ENCODE results near the gene ATP6V1B1.

ATP6V1B1 gene

DNA sequence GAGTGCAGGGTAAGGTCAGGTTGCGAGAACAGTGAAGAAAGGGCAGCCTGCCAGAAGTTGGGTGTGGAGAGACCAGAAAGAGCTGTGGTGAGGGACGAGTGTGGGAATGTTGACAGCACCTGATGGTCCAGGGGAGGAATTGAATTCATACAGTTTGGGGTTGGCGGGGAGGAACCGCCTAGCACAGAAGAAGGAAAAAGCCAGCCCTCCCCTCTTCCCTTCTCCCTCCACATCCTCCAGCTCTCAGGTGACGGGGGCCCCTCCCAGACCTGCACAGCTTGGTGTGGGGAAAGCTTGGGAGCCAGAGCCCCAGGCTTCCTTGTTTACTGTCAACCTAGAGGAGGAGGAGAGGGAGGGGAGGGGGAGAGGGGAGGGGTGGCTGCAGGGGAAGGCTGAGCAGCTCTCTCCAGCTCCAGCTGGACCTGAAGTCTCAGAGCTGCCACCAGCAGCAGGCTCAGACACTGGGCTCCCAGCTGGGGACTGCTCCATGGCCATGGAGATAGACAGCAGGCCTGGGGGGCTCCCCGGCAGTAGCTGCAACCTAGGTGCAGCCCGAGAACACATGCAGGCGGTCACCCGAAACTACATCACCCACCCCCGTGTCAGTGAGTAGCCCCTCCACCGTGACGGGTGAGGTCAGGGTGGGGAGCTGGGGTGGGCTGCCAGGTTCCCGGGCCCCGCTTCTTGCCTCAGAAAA is at the start of gene ATP6V1B1:
TSS of gene ATP6V1B1 (plus strand) at position 433 of the 697 bp plus-strand sequence. CDS start at position 488, 55 bp downstream.
- DNase-seq: no peak

DNA sequence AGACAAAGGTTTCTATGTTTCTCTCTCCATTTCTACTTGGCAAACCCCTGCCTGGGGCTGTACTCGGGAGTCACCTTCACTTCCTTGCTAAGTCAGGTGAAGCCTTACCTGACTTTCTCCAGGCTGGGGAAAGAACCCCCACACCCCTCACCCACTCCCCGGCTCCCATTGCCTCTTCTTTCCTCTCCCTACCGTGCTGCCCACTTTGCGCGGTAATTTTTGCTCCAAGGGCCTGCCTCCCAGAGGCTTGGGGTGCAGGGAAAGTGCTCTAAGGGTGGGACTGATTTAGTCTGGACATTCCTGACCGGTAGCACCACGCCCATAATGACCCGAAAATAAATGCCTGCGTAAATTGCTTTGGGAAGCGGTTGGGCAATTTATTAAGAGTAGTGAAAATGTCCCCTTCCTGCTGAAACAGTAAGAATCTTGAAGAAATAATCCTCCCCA is 49.1 kb upstream of the ATP6V1B1 start:
- no peak for DNase-seq

DNA sequence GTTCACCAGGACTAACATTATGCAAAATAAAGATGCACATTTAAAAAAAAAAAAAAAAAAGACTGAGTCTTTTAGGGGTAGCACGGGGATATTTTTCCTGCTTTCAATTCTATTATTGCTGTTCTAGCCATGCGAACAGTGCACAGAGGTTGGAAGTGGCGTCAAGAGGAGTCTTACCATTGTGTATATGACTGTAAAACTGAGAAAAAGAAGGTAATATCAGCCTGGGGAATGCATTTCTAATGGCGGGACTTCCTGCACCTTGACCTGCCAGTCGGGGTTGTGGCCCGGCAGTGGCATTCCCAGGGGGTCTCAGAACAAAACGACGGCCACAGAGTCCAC is 48.5 kb upstream of the ATP6V1B1 start:
- DNase-seq: no peak

DNA sequence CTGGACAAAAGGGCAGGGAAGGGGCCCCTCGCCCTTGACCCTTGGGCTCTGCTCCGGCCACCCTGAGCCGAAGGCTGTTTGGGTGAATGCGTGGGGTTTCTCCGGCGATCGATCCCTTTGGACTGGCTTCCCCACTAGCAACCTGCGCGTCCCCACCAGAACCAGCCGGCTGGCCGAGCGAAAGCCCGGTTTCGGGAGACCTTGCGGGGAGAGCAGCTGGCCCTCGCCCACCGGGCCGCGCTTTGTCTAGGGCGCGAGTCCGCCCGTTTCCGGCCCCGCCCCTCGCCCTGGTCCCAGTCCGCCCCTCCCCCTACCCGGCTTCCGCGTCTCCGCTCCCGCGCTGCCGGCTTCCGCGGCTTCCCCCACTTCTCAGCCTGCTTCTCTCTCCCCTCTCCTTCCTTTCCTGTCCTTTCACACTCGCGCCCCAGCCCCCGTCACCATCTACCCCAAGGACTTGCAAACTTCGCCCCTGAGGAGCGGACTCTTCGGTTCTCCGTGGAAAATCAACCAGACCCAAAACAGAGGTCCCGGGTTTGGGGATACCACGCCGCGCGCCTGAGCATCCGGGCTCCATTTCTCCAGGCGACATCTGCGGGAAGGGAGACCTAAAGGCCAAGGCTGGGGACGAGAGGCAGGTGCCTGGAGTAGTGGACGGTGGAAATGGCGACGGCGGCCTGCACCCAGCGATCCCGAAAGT is 48.0 kb upstream of the ATP6V1B1 start:
- DNase-seq: no peak

- DNase-seq: no peak
Observed at GRCh38 chr2:70888366-70888922, 47.3 kb upstream of the ATP6V1B1 start.

- no peak for DNase-seq
Observed at GRCh38 chr2:70888923-70889715, 46.6 kb upstream of the ATP6V1B1 start.

DNA sequence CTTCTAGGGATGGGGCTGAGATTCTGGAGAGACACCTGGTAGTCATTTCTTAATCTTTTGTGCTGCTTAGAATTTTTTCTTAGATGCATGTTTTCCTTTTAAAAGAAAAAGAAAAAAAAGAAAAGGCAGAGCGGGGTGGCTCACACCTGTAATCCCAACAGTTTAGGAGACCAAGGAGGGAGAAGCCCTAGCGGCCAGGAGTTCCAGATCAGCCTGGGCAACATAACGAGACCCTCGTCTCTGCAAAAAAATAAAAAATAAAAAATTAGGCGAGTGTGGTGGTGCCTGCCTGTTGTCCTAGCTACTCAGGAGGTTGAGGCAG is 46.0 kb upstream of the ATP6V1B1 start:
- no peak for DNase-seq

- no peak for DNase-seq
Observed at GRCh38 chr2:70890469-70891065, 45.1 kb upstream of the ATP6V1B1 start.

DNA sequence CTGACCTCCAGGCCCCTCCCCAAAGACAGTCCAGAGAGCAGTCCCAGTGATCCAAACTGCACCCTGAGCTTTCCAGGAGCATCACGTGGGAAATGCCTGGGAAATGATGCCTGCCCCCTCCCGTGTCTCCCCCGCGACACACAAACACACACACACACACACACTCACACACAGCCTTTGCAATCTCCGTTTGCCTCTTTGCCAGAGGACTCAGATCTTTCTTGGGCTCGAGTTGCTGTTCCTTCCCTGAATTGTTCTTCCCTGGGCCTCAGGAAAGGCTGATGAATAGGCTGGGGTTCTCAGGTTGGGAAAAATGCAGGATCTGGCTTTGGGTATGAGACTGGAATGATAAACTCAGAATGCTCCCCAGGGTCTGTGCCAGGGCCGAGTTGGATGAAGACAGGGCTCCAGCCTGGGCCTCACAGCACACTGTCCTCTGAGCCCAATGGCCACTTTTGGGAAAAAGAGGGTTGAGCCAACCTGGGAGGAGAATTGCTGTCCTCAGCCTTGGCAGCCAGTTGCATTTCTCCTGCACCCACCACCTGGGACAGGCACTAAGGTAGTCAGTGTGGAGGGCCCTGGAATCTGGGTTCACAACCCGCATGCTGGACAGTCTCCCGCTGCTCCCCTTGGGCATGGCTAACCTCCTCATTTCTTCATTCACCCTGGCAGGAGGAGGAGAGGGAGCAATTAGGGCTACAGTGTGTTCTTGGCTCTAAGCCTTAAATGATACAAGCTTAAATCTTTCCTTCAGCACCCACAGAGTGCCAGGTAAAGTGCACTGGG is 43.9 kb upstream of the ATP6V1B1 start:
- DNase-seq: no peak

GRCh38 chr2:70892750-70893149 is 43.0 kb upstream of the ATP6V1B1 start:
- no peak for DNase-seq

- no peak for DNase-seq
Observed at GRCh38 chr2:70893186-70893585, 42.5 kb upstream of the ATP6V1B1 start.

DNA sequence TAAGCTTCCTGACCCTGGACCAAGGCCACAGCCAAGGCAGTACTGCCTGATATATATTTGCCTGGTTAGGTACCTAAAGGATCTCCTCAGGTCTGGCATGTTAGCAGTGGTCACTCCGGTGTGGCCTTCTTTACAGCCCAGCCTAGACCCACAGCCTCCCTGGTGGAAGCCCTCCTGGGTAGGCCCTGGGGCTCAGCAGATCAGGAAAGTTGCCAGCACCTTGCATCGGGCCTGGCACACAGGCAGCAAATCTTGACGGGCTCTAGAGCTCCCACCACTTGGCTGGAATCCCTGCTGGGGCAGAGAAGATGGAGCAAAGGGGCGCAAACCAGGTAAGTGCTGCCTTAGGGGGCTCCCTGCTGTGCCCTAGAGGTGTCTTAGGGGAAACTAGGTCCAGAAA is 40.9 kb upstream of the ATP6V1B1 start:
- DNase-seq: no peak

GRCh38 chr2:70895249-70895648 is 40.5 kb upstream of the ATP6V1B1 start:
- no peak for DNase-seq

- DNase-seq: no peak
Observed at GRCh38 chr2:70895998-70896764, 39.5 kb upstream of the ATP6V1B1 start.

DNA sequence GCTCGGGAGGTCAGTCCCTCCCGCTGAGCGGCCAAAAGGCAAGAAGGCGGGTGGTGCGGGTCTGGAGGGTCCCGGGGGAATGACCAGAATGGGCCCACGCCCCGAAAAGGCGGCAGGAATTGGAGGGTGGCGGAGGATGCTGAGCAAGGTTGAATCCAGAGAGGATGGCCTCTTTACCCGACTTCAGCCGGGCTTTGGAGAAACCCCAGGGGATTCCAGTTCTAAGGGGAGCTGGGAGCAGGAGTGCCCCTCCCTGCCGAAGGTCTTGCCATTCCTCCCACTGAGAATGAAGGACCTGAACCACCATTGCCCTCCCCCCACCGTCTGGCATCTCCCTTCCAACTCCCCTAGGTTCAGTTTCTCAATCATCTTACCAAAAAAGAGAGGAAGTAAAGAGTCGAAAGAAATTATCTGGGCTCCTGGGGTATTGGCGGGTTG is 38.9 kb upstream of the ATP6V1B1 start:
- DNase-seq: no peak

GRCh38 chr2:70897203-70897976 is 38.3 kb upstream of the ATP6V1B1 start:
- DNase-seq: no peak

DNA sequence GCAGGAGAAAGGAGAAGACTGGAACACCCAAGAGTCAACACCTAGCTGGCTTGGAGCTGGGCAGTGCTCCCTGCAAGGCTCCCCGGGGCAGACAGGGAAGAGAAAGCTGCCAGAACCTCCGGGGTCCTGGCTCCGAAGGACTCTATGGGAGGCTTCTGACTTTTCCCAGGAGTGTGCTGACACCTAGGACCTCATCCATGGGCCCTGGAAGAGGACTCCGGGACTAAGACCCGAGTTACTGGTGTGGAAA is 37.8 kb upstream of the ATP6V1B1 start:
- no peak for DNase-seq

GRCh38 chr2:70898363-70899240 is 37.1 kb upstream of the ATP6V1B1 start:
- DNase-seq: no peak

DNA sequence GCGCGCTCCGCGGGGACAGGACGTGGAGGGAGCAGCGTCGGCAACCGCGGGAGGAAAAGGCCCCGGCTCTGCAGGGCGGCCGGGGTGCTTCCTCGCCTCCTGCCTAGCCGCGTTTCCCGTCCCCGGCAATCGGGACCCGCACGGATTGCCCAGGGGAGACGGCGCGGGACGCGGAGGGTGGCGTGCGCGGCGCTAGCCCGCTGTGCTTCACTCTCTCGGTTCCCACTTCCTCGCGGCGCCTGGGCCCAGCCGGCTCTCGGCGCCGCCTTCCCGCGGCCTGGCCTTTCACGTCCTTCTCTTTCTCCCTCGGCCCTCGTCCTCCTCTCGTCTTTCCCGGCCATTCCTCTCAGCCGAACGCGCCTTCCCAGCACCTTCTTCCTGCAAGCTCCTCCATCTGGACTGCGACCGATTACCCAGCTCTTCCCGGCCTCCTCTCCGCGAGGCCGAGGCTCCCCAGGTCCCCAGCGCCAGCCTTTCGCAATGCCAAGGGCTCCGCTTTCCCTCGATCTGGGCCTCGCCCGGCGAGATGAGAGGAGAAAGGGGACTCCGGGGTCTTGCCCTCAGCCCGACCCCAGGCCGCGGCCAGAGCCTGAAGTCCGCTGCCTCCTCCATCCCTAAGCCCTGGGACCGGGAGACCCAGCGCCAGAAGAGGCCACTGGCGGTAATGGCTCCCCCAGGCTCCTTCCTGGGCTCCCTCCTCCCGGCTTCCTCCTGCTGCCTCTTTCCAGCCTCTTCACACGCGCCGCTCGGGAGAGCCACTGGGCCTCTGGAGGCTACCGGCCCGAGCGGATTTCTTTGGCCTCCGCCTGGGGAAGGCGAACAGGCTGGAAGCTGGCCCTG is 34.3 kb upstream of the ATP6V1B1 start:
- no peak for DNase-seq
